ENCODE results near the gene YIPF6. TPM values are rescaled to one million over a fixed set of nuclear protein-coding genes. Genes with fewer than 3 reads are reported as not detected.
"Not testable (repeated sequence)": the region's sequence is repeated elsewhere in the genome, so short reads cannot be mapped to it uniquely, and the experiment has no call there.

Gene YIPF6
- polyA plus RNA-seq, 1 donor (not counting 4 experiments of a cell fraction or from before 2014, with no cell fraction given) = 20.2 TPM

- H3K4me1 ChIP-seq (ENCODE audit: control insufficient read depth, extremely low read depth, insufficient read depth, low read length) = no peaks in the 10 kb centered on the region
- FAIRE-seq (no peak), DNase-seq (ENCODE audit: low read depth, low spot score) (no peak)
- H3K4me3 ChIP-seq (ENCODE audit: control insufficient read depth in 2 of 3, extremely low read depth in 1 of 3, insufficient read depth in 2 of 3, low read depth in 1 of 3, low read length in 3 of 3) = no peak overlapping the region
- peak overlapping the region; percentile 27 for H3K4me2 ChIP-seq (ENCODE audit: control insufficient read depth, extremely low read depth, insufficient read depth, low read depth, low read length)
- no peaks in the 10 kb centered on the region for H3K9me3 ChIP-seq (ENCODE audit: control insufficient read depth, low read depth, low read length)
- H4K20me1 ChIP-seq (ENCODE audit: control insufficient read depth, extremely low read depth, insufficient read depth, low read length) = no peaks in the 10 kb centered on the region
- H2AFZ ChIP-seq (ENCODE audit: control insufficient read depth, low read length) = no peak overlapping the region
- no peak overlapping the region for H3K27ac ChIP-seq (ENCODE audit: control insufficient read depth, insufficient read depth, low read length)
- no peak overlapping the region for H3K9ac ChIP-seq (ENCODE audit: control insufficient read depth, extremely low read depth, insufficient read depth, low read length)
- no peaks in the 10 kb centered on the region for H3K27me3 ChIP-seq (ENCODE audit: control insufficient read depth, extremely low read depth, insufficient read depth, low read length)
- TF ChIP-seq, protein P1, sequence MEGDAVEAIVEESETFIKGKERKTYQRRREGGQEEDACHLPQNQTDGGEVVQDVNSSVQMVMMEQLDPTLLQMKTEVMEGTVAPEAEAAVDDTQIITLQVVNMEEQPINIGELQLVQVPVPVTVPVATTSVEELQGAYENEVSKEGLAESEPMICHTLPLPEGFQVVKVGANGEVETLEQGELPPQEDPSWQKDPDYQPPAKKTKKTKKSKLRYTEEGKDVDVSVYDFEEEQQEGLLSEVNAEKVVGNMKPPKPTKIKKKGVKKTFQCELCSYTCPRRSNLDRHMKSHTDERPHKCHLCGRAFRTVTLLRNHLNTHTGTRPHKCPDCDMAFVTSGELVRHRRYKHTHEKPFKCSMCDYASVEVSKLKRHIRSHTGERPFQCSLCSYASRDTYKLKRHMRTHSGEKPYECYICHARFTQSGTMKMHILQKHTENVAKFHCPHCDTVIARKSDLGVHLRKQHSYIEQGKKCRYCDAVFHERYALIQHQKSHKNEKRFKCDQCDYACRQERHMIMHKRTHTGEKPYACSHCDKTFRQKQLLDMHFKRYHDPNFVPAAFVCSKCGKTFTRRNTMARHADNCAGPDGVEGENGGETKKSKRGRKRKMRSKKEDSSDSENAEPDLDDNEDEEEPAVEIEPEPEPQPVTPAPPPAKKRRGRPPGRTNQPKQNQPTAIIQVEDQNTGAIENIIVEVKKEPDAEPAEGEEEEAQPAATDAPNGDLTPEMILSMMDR (optimal IDR thresholded peaks at IDR 0.05 in 1 of 3, IDR thresholded peaks at IDR 0.05 in 1 of 3, conservative IDR thresholded peaks at IDR 0.05 in 1 of 3; ENCODE audit: extremely low read depth in 1 of 3, insufficient read depth in 2 of 3, low read length in 3 of 3) = peak; percentile 34 to 54 (median 40)
- no peak for TF ChIP-seq EZH2 (IDR thresholded peaks at IDR 0.05; ENCODE audit: low read length)
- no peaks in the 10 kb centered on the region for H3K36me3 ChIP-seq (ENCODE audit: control insufficient read depth in 2 of 2, extremely low read depth in 1 of 2, insufficient read depth in 2 of 2, low read length in 2 of 2)
- no peaks in the 10 kb centered on the region for H3K9me1 ChIP-seq (ENCODE audit: control insufficient read depth, extremely low read depth, insufficient read depth, low read length)
- dilution Hi-C loops (cut with MboI; ENCODE audit: extremely low pct_ligation_motif_present, low sequenced_read_pairs) = no loop called here
- H3K79me2 ChIP-seq (ENCODE audit: control insufficient read depth, insufficient read depth, low read length) = no peaks in the 10 kb centered on the region
Observed at GRCh38 chrX:68490644-68491043, 8.2 kb upstream of the YIPF6 start.

DNA sequence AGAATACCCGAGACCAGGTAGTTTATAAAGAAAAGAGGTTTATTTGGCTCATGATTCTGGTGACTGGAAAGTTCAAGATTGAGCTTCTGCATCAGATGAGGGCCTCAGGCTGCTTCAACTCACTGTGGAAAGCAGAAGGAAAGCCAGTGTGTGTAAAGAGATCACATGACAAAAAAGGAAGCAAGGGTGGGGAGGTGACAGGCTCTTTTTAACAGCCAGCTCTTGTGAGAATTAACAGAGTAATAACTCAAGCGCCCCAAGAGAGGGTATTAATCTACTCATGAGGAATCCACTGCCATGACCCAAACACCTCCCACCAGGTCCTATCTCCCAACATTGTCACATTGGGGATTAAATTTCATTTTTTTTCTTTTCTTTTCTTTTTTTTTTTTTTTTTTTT is 6.3 kb upstream of the YIPF6 start:
- TF ChIP-seq EZH2 (IDR thresholded peaks at IDR 0.05; ENCODE audit: low read length) = no peak
- TF ChIP-seq, protein P1 (optimal IDR thresholded peaks at IDR 0.05 in 1 of 3, IDR thresholded peaks at IDR 0.05 in 1 of 3, conservative IDR thresholded peaks at IDR 0.05 in 1 of 3; ENCODE audit: extremely low read depth in 1 of 3, insufficient read depth in 2 of 3, low read length in 3 of 3) = no peak
- no peaks in the 10 kb centered on the region for H3K4me1 ChIP-seq (ENCODE audit: control insufficient read depth, extremely low read depth, insufficient read depth, low read length)
- no peak overlapping the region for H3K4me3 ChIP-seq (ENCODE audit: control insufficient read depth in 2 of 3, extremely low read depth in 1 of 3, insufficient read depth in 2 of 3, low read depth in 1 of 3, low read length in 3 of 3)
- no peaks in the 10 kb centered on the region for H3K27me3 ChIP-seq (ENCODE audit: control insufficient read depth, extremely low read depth, insufficient read depth, low read length)
- H3K4me2 ChIP-seq (ENCODE audit: control insufficient read depth, extremely low read depth, insufficient read depth, low read depth, low read length) = no peak overlapping the region
- no peak overlapping the region for H2AFZ ChIP-seq (ENCODE audit: control insufficient read depth, low read length)
- H3K79me2 ChIP-seq (ENCODE audit: control insufficient read depth, insufficient read depth, low read length) = no peaks in the 10 kb centered on the region
- no peaks in the 10 kb centered on the region for H3K9me1 ChIP-seq (ENCODE audit: control insufficient read depth, extremely low read depth, insufficient read depth, low read length)
- dilution Hi-C loops (cut with MboI; ENCODE audit: extremely low pct_ligation_motif_present, low sequenced_read_pairs) = no loop called here
- H3K9me3 ChIP-seq (ENCODE audit: control insufficient read depth, low read depth, low read length) = no peaks in the 10 kb centered on the region
- H3K27ac ChIP-seq (ENCODE audit: control insufficient read depth, insufficient read depth, low read length) = no peak overlapping the region
- H4K20me1 ChIP-seq (ENCODE audit: control insufficient read depth, extremely low read depth, insufficient read depth, low read length) = no peaks in the 10 kb centered on the region
- H3K36me3 ChIP-seq (ENCODE audit: control insufficient read depth in 2 of 2, extremely low read depth in 1 of 2, insufficient read depth in 2 of 2, low read length in 2 of 2) = no peaks in the 10 kb centered on the region
- DNase-seq (ENCODE audit: low read depth, low spot score) (no peak), FAIRE-seq (no peak)
- no peak overlapping the region for H3K9ac ChIP-seq (ENCODE audit: control insufficient read depth, extremely low read depth, insufficient read depth, low read length)

DNA sequence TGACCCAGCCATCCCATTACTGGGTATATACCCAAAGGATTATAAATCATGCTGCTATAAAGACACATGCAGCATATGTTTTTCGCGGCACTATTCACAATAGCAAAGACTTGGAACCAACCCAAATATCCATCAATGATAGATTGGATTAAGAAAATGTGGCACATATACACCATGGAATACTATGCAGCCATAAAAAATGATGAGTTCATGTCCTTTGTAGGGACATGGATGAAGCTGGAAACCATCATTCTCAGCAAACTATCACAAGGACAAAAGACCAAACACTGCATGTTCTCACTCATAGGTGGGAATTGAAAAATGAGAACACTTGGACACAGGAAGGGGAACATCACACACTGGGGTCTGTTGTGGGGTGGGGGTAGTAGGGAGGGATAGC is 5.1 kb upstream of the YIPF6 start:
- H3K4me1 ChIP-seq (ENCODE audit: control insufficient read depth, extremely low read depth, insufficient read depth, low read length); H3K36me3 ChIP-seq (ENCODE audit: control insufficient read depth in 2 of 2, extremely low read depth in 1 of 2, insufficient read depth in 2 of 2, low read length in 2 of 2); H3K27me3 ChIP-seq (ENCODE audit: control insufficient read depth, extremely low read depth, insufficient read depth, low read length); dilution Hi-C loops (cut with MboI; ENCODE audit: extremely low pct_ligation_motif_present, low sequenced_read_pairs); H2AFZ ChIP-seq (ENCODE audit: control insufficient read depth, low read length); FAIRE-seq; H3K4me2 ChIP-seq (ENCODE audit: control insufficient read depth, extremely low read depth, insufficient read depth, low read depth, low read length); H4K20me1 ChIP-seq (ENCODE audit: control insufficient read depth, extremely low read depth, insufficient read depth, low read length); H3K9me1 ChIP-seq (ENCODE audit: control insufficient read depth, extremely low read depth, insufficient read depth, low read length); H3K79me2 ChIP-seq (ENCODE audit: control insufficient read depth, insufficient read depth, low read length); DNase-seq (ENCODE audit: low read depth, low spot score); H3K27ac ChIP-seq (ENCODE audit: control insufficient read depth, insufficient read depth, low read length); H3K9ac ChIP-seq (ENCODE audit: control insufficient read depth, extremely low read depth, insufficient read depth, low read length); H3K9me3 ChIP-seq (ENCODE audit: control insufficient read depth, low read depth, low read length); H3K4me3 ChIP-seq (ENCODE audit: control insufficient read depth in 2 of 3, extremely low read depth in 1 of 3, insufficient read depth in 2 of 3, low read depth in 1 of 3, low read length in 3 of 3): not testable (repeated sequence)
